ENCODE measurements around the gene GJC2.

- TF ChIP-seq, protein P1, sequence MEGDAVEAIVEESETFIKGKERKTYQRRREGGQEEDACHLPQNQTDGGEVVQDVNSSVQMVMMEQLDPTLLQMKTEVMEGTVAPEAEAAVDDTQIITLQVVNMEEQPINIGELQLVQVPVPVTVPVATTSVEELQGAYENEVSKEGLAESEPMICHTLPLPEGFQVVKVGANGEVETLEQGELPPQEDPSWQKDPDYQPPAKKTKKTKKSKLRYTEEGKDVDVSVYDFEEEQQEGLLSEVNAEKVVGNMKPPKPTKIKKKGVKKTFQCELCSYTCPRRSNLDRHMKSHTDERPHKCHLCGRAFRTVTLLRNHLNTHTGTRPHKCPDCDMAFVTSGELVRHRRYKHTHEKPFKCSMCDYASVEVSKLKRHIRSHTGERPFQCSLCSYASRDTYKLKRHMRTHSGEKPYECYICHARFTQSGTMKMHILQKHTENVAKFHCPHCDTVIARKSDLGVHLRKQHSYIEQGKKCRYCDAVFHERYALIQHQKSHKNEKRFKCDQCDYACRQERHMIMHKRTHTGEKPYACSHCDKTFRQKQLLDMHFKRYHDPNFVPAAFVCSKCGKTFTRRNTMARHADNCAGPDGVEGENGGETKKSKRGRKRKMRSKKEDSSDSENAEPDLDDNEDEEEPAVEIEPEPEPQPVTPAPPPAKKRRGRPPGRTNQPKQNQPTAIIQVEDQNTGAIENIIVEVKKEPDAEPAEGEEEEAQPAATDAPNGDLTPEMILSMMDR (IDR thresholded peaks at IDR 0.05; ENCODE audit: borderline replicate concordance, extremely low read depth, low read length, poor library complexity, severe bottlenecking) = no peak
- TF ChIP-seq EZH2 (IDR thresholded peaks at IDR 0.05; ENCODE audit: borderline replicate concordance, low read depth, low read length, severe bottlenecking) = no peak
Measured at GRCh38 chr1:228161362-228161761, 11.6 kb downstream of the GJC2 start.

All from DND-41 (cell line).